HFFc6 (cell line): ENCODE measurements around the gene C6orf52. TPM values are rescaled to one million over a fixed set of nuclear protein-coding genes. Genes with fewer than 3 reads are reported as not detected.
"Not testable (repeated sequence)": the region's sequence is repeated elsewhere in the genome, so short reads cannot be mapped to it uniquely, and the experiment has no call there.

Experiments
- DNase-seq: peaks from one replicate; pipeline ENCODE4 v3.0.0-alpha.2; 2018
- H3K27ac Mint-ChIP-seq: 2 replicates; pipeline ENCODE4 v1.8.0; 2020; ENCODE audit warnings: mild to moderate bottlenecking, mixed read lengths
- H3K27me3 Mint-ChIP-seq: 2 replicates; pipeline ENCODE4 v1.8.0; 2021; ENCODE audit warnings: mild to moderate bottlenecking, moderate library complexity, mixed read lengths; ENCODE audit not compliant: insufficient read depth
- H3K36me3 Mint-ChIP-seq: 2 replicates; pipeline ENCODE4 v1.8.0; 2021; ENCODE audit warnings: low read depth, mixed read lengths
- H3K4me1 Mint-ChIP-seq: 2 replicates; pipeline ENCODE4 v1.8.0; 2020; ENCODE audit warnings: low read depth, mixed read lengths
- H3K4me3 Mint-ChIP-seq: 2 replicates; pipeline ENCODE4 v1.8.0; 2020; ENCODE audit warnings: mild to moderate bottlenecking, moderate library complexity, mixed read lengths
- H3K9me3 Mint-ChIP-seq: 2 replicates; pipeline ENCODE4 v1.8.0; 2020; ENCODE audit warnings: mild to moderate bottlenecking, mixed read lengths
- CTCF ChIP-seq: fragments of 200-600 bp; sonication (generic); IDR thresholded peaks from 2 replicates; pipeline ENCODE4 v1.5.0; 2021; ENCODE audit warnings: antibody characterized with exemption, mild to moderate bottlenecking
- total RNA-seq, 6 experiments: library from RNA; stranded (reverse); fragmentation: NEBNext Ultra II Directional; extraction: Animal tissue kit (Norgen Biotek cat#: 25700); gene quantifications; 2 replicates in 1 of 6; 3 replicates in 5 of 6; pipeline ENCODE4 v1.2.3, GENCODE V29; 2021

Gene C6orf52
- total RNA-seq, 6 experiments from 2014 or later, result not detected

DNA sequence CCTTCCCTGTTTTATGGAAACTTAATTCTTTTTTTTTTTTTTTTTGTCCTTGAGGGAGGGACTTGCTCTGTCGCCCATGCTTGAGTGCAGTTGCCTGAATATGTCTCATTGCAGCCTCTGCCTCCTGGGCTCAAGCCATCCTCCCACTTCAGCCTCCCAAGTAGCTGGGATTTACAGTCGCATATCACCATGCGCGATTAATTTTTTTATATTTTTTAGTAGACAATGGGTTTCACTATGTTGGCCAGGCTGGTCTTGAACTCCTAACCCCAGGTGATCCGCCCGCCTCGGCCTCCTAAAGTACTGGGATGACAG, 29.1 kb upstream of the C6orf52 start:
- no peak for DNase-seq
- Mint-ChIP-seq H3K4me3 (peak overlapping the region; percentile 97), H3K36me3 (peaks cover 33% of the 10 kb centered on the region)

GRCh38 chr6:10722820-10723566, 28.6 kb upstream of the C6orf52 start, which contains the start of gene TMEM14C:
Gene TMEM14C, plus strand, starts transcription at chr6:10723070. Its CDS starts 1,544 bp downstream, at chr6:10724614.
- peaks cover 15% of the 10 kb centered on the region; the same call in 1 of the 2 replicates for H3K9me3 Mint-ChIP-seq
- peak within 1 kb of the TSS; percentile 97 for H3K27ac Mint-ChIP-seq
- H3K36me3 Mint-ChIP-seq, result peaks cover 32% of the 10 kb centered on the region

More for the DNA sequence above, 29.1 kb upstream of the C6orf52 start:
- Mint-ChIP-seq H3K27me3 (peaks cover 2% of the 10 kb centered on the region), H3K27ac (peak overlapping the region; percentile 97), H3K4me1 (peaks cover 38% of the 10 kb centered on the region), H3K9me3 (peaks cover 10% of the 10 kb centered on the region; the same call in 1 of the 2 replicates)
- TF ChIP-seq CTCF, result no peak

GRCh38 chr6:10722570-10722819, 28.1 kb upstream of the C6orf52 start:
- no peak for TF ChIP-seq CTCF
- peaks cover 29% of the 10 kb centered on the region for H3K36me3 Mint-ChIP-seq
- peak overlapping the region; percentile 97 for H3K27ac Mint-ChIP-seq
- peaks cover 15% of the 10 kb centered on the region; the same call in 1 of the 2 replicates for H3K9me3 Mint-ChIP-seq
- peak overlapping the region; percentile 97 for H3K4me3 Mint-ChIP-seq
- peaks cover 38% of the 10 kb centered on the region for H3K4me1 Mint-ChIP-seq
- no peak for DNase-seq
- H3K27me3 Mint-ChIP-seq, result peaks cover 2% of the 10 kb centered on the region

More at GRCh38 chr6:10722820-10723566, 28.6 kb upstream of the C6orf52 start, which contains the start of gene TMEM14C:
- no peak for TF ChIP-seq CTCF
- peak; percentile 99 for DNase-seq
- H3K27me3 Mint-ChIP-seq, result peaks cover 2% of the 10 kb centered on the region
- H3K4me3 Mint-ChIP-seq, result peak within 1 kb of the TSS; percentile 97
- H3K4me1 Mint-ChIP-seq, result peaks cover 38% of the 10 kb centered on the region

GRCh38 chr6:10721850-10722569, 27.6 kb upstream of the C6orf52 start:
- no peak for TF ChIP-seq CTCF
- H3K9me3 Mint-ChIP-seq, result peaks cover 15% of the 10 kb centered on the region; the same call in 1 of the 2 replicates
- H3K27me3 Mint-ChIP-seq, result peaks cover 2% of the 10 kb centered on the region
- H3K4me1 Mint-ChIP-seq, result peaks cover 38% of the 10 kb centered on the region
- DNase-seq, result no peak
- H3K36me3 Mint-ChIP-seq, result peaks cover 26% of the 10 kb centered on the region
- peak overlapping the region; percentile 97 for H3K4me3 Mint-ChIP-seq
- peak overlapping the region; percentile 97 for H3K27ac Mint-ChIP-seq

DNA sequence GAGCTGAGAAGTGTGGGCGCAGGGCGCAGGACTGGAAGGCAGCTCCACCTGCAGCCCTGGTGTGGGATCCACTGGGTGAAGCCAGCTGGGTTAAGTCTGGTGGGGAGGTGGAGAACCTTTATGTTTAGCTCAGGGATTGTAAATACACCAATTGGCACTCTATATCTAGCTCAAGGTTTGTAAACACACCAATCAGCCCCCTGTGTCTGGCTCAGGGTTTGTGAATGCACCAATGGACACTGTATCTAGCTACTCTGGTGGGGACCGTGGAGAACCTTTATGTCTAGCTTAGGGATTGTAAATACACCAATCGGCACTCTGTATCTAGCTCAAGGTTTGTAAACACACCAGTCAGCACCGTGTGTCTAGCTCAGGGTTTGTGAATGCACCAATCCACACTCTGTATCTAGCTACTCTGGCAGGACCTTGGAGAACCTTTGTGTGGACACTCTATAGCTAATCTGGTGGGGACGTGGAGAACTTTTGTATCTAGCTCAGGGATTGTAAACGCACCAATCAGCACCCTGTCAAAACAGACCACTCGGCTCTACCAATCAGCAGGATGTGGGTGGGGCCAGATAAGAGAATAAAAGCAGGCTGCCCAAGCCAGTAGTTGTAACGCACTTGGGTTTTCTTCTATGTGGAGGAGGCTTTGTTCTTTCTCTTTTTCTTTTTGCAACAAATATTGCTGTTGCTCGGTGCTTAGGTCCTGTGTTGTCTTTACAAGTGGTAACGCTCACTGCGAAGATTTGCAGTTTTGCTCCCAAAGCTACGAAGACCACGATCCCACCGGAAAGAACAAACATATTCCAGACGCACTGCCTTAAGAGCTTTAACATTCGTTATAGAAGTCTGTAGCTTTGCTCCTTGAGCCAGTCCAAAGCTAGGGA, 26.8 kb upstream of the C6orf52 start:
- H3K27ac Mint-ChIP-seq, result peak overlapping the region; percentile 97
- DNase-seq, H3K27me3 Mint-ChIP-seq: not testable (repeated sequence)
- H3K4me1 Mint-ChIP-seq, result peaks cover 38% of the 10 kb centered on the region
- H3K36me3 Mint-ChIP-seq, result peaks cover 24% of the 10 kb centered on the region
- H3K9me3 Mint-ChIP-seq, result peaks cover 15% of the 10 kb centered on the region; the same call in 1 of the 2 replicates
- peak overlapping the region; percentile 97 for H3K4me3 Mint-ChIP-seq
